ENCODE measurements around the gene DPF1.
"Not testable (repeated sequence)": the region's sequence is repeated elsewhere in the genome, so short reads cannot be mapped to it uniquely, and the experiment has no call there.

DPF1 gene

DNA sequence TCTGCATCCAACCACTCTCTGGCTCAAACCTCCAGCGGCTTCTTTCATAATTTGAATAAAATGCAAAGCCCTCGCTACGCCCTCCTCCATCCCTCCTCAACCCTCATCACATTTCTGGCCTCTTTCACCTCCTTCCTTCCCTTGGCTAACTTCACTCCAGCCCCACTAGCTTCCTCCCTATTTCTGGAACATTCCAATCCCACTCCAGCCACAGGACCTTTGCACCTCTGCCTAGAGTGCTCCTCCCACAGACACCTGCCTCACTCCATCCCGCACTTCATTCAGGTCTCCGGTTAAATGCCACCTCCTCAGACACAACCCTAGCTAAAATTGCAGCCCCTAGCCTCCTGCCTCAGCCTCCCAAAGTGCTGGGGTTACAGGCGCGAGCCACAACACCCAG lies 7.9 kb upstream of the DPF1 start:
- Histone ChIP-seq H3K4me3 (ENCODE audit: low read length) (no peak overlapping the region), H3K4me2 (ENCODE audit: low read depth, low read length) (no peak overlapping the region), H3F3A (ENCODE audit: insufficient read depth, low read length) (peaks cover 4% of the 10 kb centered on the region; the same call in 1 of the 2 replicates), H3K27me3 (replicated peaks; ENCODE audit: insufficient read depth, low read length) (peaks cover 54% of the 10 kb centered on the region), H3K4me1 (ENCODE audit: low read length) (no peaks in the 10 kb centered on the region; the same call in 1 of the 2 replicates), H3K27ac (ENCODE audit: low read length) (no peak overlapping the region), H3K36me3 (replicated peaks; ENCODE audit: insufficient read depth, low read length) (no peaks in the 10 kb centered on the region), H4K20me1 (ENCODE audit: insufficient read depth, low read length) (no peaks in the 10 kb centered on the region), H3K9me3 (replicated peaks; ENCODE audit: insufficient read depth, low read length) (no peaks in the 10 kb centered on the region), H3K9me2 (replicated peaks; ENCODE audit: insufficient read depth, low read length) (no peaks in the 10 kb centered on the region), H3K79me2 (ENCODE audit: low read length) (no peaks in the 10 kb centered on the region), H3K9ac (ENCODE audit: low read length) (no peak overlapping the region), H2AFZ (ENCODE audit: low read length) (no peak overlapping the region)
- TF ChIP-seq EZH2 (optimal IDR thresholded peaks at IDR 0.05; ENCODE audit: low read depth, low read length) (no peak), EZH2phosphoT487 (IDR thresholded peaks at IDR 0.05; ENCODE audit: low read length) (no peak)
- TF ChIP-seq, protein P1, sequence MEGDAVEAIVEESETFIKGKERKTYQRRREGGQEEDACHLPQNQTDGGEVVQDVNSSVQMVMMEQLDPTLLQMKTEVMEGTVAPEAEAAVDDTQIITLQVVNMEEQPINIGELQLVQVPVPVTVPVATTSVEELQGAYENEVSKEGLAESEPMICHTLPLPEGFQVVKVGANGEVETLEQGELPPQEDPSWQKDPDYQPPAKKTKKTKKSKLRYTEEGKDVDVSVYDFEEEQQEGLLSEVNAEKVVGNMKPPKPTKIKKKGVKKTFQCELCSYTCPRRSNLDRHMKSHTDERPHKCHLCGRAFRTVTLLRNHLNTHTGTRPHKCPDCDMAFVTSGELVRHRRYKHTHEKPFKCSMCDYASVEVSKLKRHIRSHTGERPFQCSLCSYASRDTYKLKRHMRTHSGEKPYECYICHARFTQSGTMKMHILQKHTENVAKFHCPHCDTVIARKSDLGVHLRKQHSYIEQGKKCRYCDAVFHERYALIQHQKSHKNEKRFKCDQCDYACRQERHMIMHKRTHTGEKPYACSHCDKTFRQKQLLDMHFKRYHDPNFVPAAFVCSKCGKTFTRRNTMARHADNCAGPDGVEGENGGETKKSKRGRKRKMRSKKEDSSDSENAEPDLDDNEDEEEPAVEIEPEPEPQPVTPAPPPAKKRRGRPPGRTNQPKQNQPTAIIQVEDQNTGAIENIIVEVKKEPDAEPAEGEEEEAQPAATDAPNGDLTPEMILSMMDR (IDR thresholded peaks at IDR 0.05; ENCODE audit: low read length) = no peak
- DNase-seq = no peak

DNA sequence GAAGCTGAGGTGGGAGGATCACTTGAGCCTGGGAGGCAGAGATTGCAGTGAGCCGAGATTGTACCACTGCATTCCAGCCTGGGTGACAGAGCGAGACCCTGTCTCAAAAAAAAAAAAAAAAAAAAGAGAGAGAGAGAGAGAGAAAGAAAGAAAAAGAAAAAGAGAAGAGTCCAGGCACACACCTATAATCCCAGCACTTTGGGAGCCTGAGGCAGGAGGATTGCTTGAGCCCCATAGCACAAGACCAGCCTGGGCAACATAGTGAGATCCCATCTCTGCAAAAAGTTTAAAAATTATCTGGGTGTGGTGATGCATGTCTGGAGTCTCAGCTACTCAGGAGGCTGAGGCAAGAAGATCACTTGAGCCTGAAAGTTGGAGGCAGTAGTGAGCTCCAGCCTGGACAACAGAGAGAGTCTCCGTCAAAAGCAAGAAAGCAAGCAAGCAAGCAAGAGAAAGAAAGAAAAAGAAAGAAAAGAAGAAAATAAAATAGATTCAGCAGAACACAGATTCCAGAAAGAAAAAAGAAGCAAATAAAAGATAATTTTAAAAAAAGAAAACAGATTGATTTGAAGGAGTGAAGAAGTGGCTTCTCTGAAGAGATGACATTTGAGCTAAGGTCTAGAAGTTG lies 6.6 kb upstream of the DPF1 start:
- H3K27ac ChIP-seq (ENCODE audit: low read length); H3K9me2 ChIP-seq (replicated peaks; ENCODE audit: insufficient read depth, low read length); H3K4me2 ChIP-seq (ENCODE audit: low read depth, low read length); H3F3A ChIP-seq (ENCODE audit: insufficient read depth, low read length); H4K20me1 ChIP-seq (ENCODE audit: insufficient read depth, low read length); H3K4me1 ChIP-seq (ENCODE audit: low read length); H3K9me3 ChIP-seq (replicated peaks; ENCODE audit: insufficient read depth, low read length); H3K79me2 ChIP-seq (ENCODE audit: low read length); DNase-seq; H3K36me3 ChIP-seq (replicated peaks; ENCODE audit: insufficient read depth, low read length); H3K9ac ChIP-seq (ENCODE audit: low read length); H3K4me3 ChIP-seq (ENCODE audit: low read length); H2AFZ ChIP-seq (ENCODE audit: low read length): not testable (repeated sequence)
- peaks cover 59% of the 10 kb centered on the region for H3K27me3 ChIP-seq (replicated peaks; ENCODE audit: insufficient read depth, low read length)

DNA sequence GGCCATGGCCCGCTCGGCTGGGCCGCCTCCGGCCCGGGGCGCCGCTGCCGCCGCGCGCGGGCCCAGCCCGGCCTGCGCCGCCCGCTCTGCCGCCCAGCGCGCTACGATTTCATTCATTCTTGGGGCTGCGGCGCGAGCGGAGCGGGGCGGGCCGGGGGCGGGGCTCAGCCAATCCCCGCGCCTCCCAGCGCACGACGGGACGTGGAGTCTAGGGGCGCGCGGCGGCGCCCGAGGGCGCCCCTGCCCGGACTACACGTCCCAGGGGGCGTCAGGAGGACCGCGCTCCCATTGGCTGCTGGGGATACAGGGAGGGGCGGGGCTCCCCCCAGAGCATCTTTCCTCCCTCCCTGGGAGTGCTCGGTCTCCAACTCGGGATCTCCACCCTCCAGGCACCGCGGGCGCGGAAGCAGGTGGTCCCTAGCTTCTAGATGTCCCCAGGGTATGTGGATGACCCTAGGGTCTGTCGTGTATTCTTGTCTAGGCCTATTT lies 5.6 kb upstream of the DPF1 start:
- no peaks in the 10 kb centered on the region for H3K79me2 ChIP-seq (ENCODE audit: low read length)
- peaks cover 4% of the 10 kb centered on the region; the same call in 1 of the 2 replicates for H3F3A ChIP-seq (ENCODE audit: insufficient read depth, low read length)
- no peak overlapping the region for H3K4me2 ChIP-seq (ENCODE audit: low read depth, low read length)
- peak; percentile 76 for DNase-seq
- no peak overlapping the region for H2AFZ ChIP-seq (ENCODE audit: low read length)
- no peak overlapping the region for H3K9ac ChIP-seq (ENCODE audit: low read length)
- no peak overlapping the region for H3K27ac ChIP-seq (ENCODE audit: low read length)
- no peak overlapping the region for H3K4me3 ChIP-seq (ENCODE audit: low read length)
- TF ChIP-seq, protein P1 (IDR thresholded peaks at IDR 0.05; ENCODE audit: low read length) = no peak
- TF ChIP-seq EZH2phosphoT487 (IDR thresholded peaks at IDR 0.05; ENCODE audit: low read length) (no peak), EZH2 (optimal IDR thresholded peaks at IDR 0.05; ENCODE audit: low read depth, low read length) (no peak)
- H3K9me2 ChIP-seq (replicated peaks; ENCODE audit: insufficient read depth, low read length) = no peaks in the 10 kb centered on the region
- no peaks in the 10 kb centered on the region for H3K9me3 ChIP-seq (replicated peaks; ENCODE audit: insufficient read depth, low read length)
- no peaks in the 10 kb centered on the region; the same call in 1 of the 2 replicates for H3K4me1 ChIP-seq (ENCODE audit: low read length)
- peaks cover 63% of the 10 kb centered on the region for H3K27me3 ChIP-seq (replicated peaks; ENCODE audit: insufficient read depth, low read length)
- no peaks in the 10 kb centered on the region for H3K36me3 ChIP-seq (replicated peaks; ENCODE audit: insufficient read depth, low read length)
- no peaks in the 10 kb centered on the region for H4K20me1 ChIP-seq (ENCODE audit: insufficient read depth, low read length)
